ENCODE data around the gene SFT2D2. TPM values are rescaled to one million over a fixed set of nuclear protein-coding genes. Genes with fewer than 3 reads are reported as not detected.

The SFT2D2 gene
- polyA plus RNA-seq, 1 of the 3 experiments (the other 2 are of a cell fraction), result 9.3 TPM

- no peaks in the 10 kb centered on the region for H3K27me3 ChIP-seq (ENCODE audit: insufficient read depth)
- TF ChIP-seq TCF12 (IDR thresholded peaks at IDR 0.05) (peak; percentile 11; the same call in 1 of the 2 replicates), PBX3 (IDR thresholded peaks at IDR 0.05) (peak; percentile 33; the same call in 1 of the 2 replicates), TAF1 (IDR thresholded peaks at IDR 0.05; ENCODE audit: borderline replicate concordance, low read depth, low read length) (no peak), GATA2 (CRISPR knock-in tag; IDR thresholded peaks at IDR 0.05) (no peak), FOSL2 (IDR thresholded peaks at IDR 0.05; ENCODE audit: borderline replicate concordance, low read depth) (peak; percentile 27)
- TF ChIP-seq, protein P1, sequence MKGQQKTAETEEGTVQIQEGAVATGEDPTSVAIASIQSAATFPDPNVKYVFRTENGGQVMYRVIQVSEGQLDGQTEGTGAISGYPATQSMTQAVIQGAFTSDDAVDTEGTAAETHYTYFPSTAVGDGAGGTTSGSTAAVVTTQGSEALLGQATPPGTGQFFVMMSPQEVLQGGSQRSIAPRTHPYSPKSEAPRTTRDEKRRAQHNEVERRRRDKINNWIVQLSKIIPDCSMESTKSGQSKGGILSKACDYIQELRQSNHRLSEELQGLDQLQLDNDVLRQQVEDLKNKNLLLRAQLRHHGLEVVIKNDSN (IDR thresholded peaks at IDR 0.05; ENCODE audit: borderline replicate concordance, low read depth), result no peak
- WGBS (ENCODE audit: low lambda C conversion rate), result 50% methylated on average over 3 of the region's 3 CpGs
- no peaks in the 10 kb centered on the region for H3F3A ChIP-seq (replicated peaks; ENCODE audit: insufficient read depth)
- H2AFZ ChIP-seq (ENCODE audit: low read depth), result peak overlapping the region; percentile 36; the same call in 1 of the 2 replicates
- H4K20me1 ChIP-seq (ENCODE audit: insufficient read depth), result no peaks in the 10 kb centered on the region
- POLR2A ChIA-PET, result no interaction called here
- H3K27ac ChIP-seq (ENCODE audit: low read depth in 2 of 2, low read length in 1 of 2), result no peak overlapping the region
- peaks cover 0 to 3% of the 10 kb centered on the region in 2 experiments for H3K36me3 ChIP-seq (replicated peaks in 1 of 2; ENCODE audit: control insufficient read depth in 1 of 2, insufficient read depth in 2 of 2, low read length in 1 of 2)
- no peak overlapping the region for H3K9ac ChIP-seq
- H3K9me2 ChIP-seq, result no peaks in the 10 kb centered on the region
- H3K4me2 ChIP-seq, result 0 out of 2 replicates have a peak overlapping the region, but pooled peaks have one; percentile 5
- no peak for DNase-seq
- CTCF ChIA-PET, result interaction anchor here (1.7 kb wide), 1 partner anchor 41 kb away, joined by 4 read pairs; no protein-coding TSS in a partner anchor
- no peaks in the 10 kb centered on the region for H3K9me3 ChIP-seq
- H3K79me2 ChIP-seq (ENCODE audit: insufficient read depth), result no peaks in the 10 kb centered on the region
- H3K4me3 ChIP-seq (ENCODE audit: low read depth in 2 of 2, low read length in 1 of 2), result no peak overlapping the region
- H3K4me1 ChIP-seq (ENCODE audit: control insufficient read depth in 1 of 2, insufficient read depth in 2 of 2, low read depth in 1 of 2, low read length in 1 of 2), result peaks cover 0 to 7% of the 10 kb centered on the region in 2 experiments; a peak in 1 of 4 replicates
Measured at GRCh38 chr1:168301664-168302320, 76.0 kb downstream of the SFT2D2 start.

Small RNAs within 50 kb of the gene (small RNA-seq; reads per million reads assigned to genes)
- 0 to 1.1 (median 0) reads per million in 7 experiments for gene AL021397.1
- 0 to 1.1 (median 0) reads per million in 7 experiments for gene RNU6-1310P

Other genes with a start within 250 kb of the SFT2D2 start
- 19.2 and 20.1 TPM in 2 replicates for gene GPR161, start 89.1 kb upstream of the SFT2D2 start, polyA plus RNA-seq (2012; rRNA removed)
- 16.4 and 20.5 TPM in 2 replicates for gene TIPRL, start 47.0 kb upstream of the SFT2D2 start, polyA plus RNA-seq (2012; rRNA removed)
- gene TBX19, start 54.9 kb downstream of the SFT2D2 start, polyA plus RNA-seq (2012; rRNA removed), result 2.7 and 3.5 TPM in 2 replicates